ENCODE results near the gene RASEF.

RASEF gene

GRCh38 chr9:83069651-83070050 is 6.7 kb upstream of the RASEF start:
- in situ Hi-C loops (cut with HindIII; ENCODE audit: low sequenced_read_pairs): no loop called here
- DNase-seq (ENCODE audit: low read depth): no peak
- no peak for TF ChIP-seq CTCF (IDR thresholded peaks at IDR 0.05; ENCODE audit: low read depth, low read length, missing control alignments)
- H3K4me3 ChIP-seq (ENCODE audit: low read depth, low read length): no peak overlapping the region

GRCh38 chr9:83068414-83068813 is 5.5 kb upstream of the RASEF start:
- DNase-seq (ENCODE audit: low read depth): no peak
- H3K4me3 ChIP-seq (ENCODE audit: low read depth, low read length): no peak overlapping the region
- in situ Hi-C loops (cut with HindIII; ENCODE audit: low sequenced_read_pairs): no loop called here
- no peak for TF ChIP-seq CTCF (IDR thresholded peaks at IDR 0.05; ENCODE audit: low read depth, low read length, missing control alignments)

- no peak overlapping the region for H3K4me3 ChIP-seq (ENCODE audit: low read depth, low read length)
- DNase-seq (ENCODE audit: low read depth): no peak
- no peak for TF ChIP-seq CTCF (IDR thresholded peaks at IDR 0.05; ENCODE audit: low read depth, low read length, missing control alignments)
- in situ Hi-C loops (cut with HindIII; ENCODE audit: low sequenced_read_pairs): no loop called here
Measured at GRCh38 chr9:83067579-83067978, 4.6 kb upstream of the RASEF start.

GRCh38 chr9:83066771-83067170 is 3.8 kb upstream of the RASEF start:
- peak; percentile 92 for DNase-seq (ENCODE audit: low read depth)
- TF ChIP-seq CTCF (IDR thresholded peaks at IDR 0.05; ENCODE audit: low read depth, low read length, missing control alignments): no peak
- no peak overlapping the region for H3K4me3 ChIP-seq (ENCODE audit: low read depth, low read length)
- in situ Hi-C loops (cut with HindIII; ENCODE audit: low sequenced_read_pairs): no loop called here

- H3K4me3 ChIP-seq (ENCODE audit: low read depth, low read length): no peak overlapping the region
- no peak for TF ChIP-seq CTCF (IDR thresholded peaks at IDR 0.05; ENCODE audit: low read depth, low read length, missing control alignments)
- no peak for DNase-seq (ENCODE audit: low read depth)
- in situ Hi-C loops (cut with HindIII; ENCODE audit: low sequenced_read_pairs): no loop called here
Measured at GRCh38 chr9:83065233-83065632, 2.3 kb upstream of the RASEF start.

GRCh38 chr9:83061990-83062650 is 822 bp downstream of the RASEF start:
- H3K4me3 ChIP-seq (ENCODE audit: low read depth, low read length): peak overlapping the region; percentile 53
- DNase-seq (ENCODE audit: low read depth): no peak
- in situ Hi-C loops (cut with HindIII; ENCODE audit: low sequenced_read_pairs): no loop called here
- TF ChIP-seq CTCF (IDR thresholded peaks at IDR 0.05; ENCODE audit: low read depth, low read length, missing control alignments): no peak
